Esophagus squamous epithelium (tissue), 4 donors: Measurements from ENCODE around the gene CERS1.

ENCODE experiments used
- POLR2A ChIP-seq, 4 donors: fragments of 450-650 bp; IDR thresholded peaks; one replicate each; pipeline ENCODE4 v1.6.1; 2017; ENCODE audit warnings: antibody characterized with exemption in 4 of 4, mild to moderate bottlenecking in 4 of 4, moderate library complexity in 3 of 4
- TF ChIP-seq, protein P1 (sequence below), 6 experiments: fragments of 450-650 bp in 4 of 6; fragments of 200-600 bp in 2 of 6; sonication (generic) in 2 of 6; IDR thresholded peaks; one replicate each; pipeline ENCODE4 v1.5.1; 2016 to 2019; ENCODE audit warnings: antibody characterized with exemption in 6 of 6, mild to moderate bottlenecking in 4 of 6, moderate library complexity in 4 of 6

DNA sequence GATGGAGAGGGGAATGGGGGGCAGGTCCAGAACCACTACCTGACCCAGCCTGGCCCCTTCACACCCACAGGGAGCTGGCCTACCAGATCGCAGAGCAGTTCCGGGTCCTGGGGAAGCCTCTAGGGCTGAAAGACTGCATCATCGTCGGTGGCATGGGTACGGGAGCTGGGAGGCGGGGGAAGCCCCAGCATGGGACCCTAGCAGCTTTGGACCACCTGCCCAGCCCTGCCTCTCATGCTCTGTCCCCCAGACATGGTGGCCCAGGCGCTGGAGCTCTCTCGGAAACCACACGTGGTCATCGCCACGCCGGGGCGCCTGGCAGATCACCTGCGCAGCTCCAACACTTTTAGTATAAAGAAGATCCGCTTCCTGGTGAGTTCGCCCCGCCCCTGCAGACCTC is 25.6 kb upstream of the CERS1 start:
- TF ChIP-seq, protein P1, sequence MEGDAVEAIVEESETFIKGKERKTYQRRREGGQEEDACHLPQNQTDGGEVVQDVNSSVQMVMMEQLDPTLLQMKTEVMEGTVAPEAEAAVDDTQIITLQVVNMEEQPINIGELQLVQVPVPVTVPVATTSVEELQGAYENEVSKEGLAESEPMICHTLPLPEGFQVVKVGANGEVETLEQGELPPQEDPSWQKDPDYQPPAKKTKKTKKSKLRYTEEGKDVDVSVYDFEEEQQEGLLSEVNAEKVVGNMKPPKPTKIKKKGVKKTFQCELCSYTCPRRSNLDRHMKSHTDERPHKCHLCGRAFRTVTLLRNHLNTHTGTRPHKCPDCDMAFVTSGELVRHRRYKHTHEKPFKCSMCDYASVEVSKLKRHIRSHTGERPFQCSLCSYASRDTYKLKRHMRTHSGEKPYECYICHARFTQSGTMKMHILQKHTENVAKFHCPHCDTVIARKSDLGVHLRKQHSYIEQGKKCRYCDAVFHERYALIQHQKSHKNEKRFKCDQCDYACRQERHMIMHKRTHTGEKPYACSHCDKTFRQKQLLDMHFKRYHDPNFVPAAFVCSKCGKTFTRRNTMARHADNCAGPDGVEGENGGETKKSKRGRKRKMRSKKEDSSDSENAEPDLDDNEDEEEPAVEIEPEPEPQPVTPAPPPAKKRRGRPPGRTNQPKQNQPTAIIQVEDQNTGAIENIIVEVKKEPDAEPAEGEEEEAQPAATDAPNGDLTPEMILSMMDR (IDR thresholded peaks at IDR 0.05): no peak
- TF ChIP-seq POLR2A (IDR thresholded peaks at IDR 0.05): no peak
